HG03066 (cell line): ENCODE data around the gene RARRES2.
"Not testable (repeated sequence)": the region's sequence is repeated elsewhere in the genome, so short reads cannot be mapped to it uniquely, and the experiment has no call there.

Source experiments
- ATAC-seq: cut with Tn5 transposase; IDR thresholded peaks from one replicate; pipeline ENCODE4 v1.9.1; 2021; ENCODE audit warnings: low read depth; ENCODE audit not compliant: unreplicated experiment

Gene RARRES2

DNA sequence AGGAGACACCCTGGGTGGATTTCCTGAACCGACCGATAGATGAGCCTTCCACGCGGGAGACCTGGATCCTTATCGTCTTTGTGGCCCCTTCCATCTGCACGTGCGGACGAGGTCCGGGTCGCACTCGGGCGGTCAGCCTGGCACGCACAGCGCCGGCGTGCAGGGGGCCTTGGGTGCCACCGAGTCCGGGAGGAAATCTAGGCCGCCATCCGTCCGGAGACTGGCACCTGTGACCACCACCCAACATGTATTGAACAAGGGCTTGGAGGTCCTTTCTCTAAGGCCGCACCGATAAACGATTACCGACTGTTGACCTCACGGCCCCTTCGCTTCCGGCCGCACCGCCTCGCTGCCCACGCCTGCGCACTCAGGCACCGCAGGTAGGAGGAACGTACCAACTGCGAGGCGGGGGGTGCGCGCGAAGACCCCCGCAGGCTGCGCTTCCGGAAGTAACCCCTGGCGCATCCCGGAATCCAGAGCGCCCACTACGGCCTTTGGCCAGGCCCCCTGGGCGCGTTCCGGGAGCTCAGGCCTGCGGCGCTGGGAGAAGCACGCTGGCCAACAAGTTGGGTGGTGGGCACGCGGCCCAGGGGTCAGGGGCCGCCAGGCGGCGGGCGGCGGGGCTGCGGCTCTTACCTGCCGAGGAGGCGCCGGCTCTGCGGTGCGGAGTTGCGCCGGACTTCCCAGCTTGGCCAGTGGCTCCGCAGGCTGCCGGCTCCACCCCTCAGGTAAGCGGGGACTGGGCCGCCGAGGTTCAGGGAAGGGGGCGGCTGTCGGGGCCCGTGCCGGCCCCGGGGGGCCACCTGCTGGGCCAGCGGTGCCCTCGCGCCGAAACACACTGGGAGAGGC is 18.4 kb downstream of the RARRES2 start, which contains the start of the genes ACTR3C and LRRC61:
Gene ACTR3C, minus strand, starts transcription at position 713 of the 849 bp plus-strand sequence. CDS start 28,249 bp downstream, outside the sequence.
Gene LRRC61, plus strand, starts transcription at position 523 of the 849 bp plus-strand sequence. CDS start 13,507 bp downstream, outside the sequence.
- peak; percentile 67 for ATAC-seq

DNA sequence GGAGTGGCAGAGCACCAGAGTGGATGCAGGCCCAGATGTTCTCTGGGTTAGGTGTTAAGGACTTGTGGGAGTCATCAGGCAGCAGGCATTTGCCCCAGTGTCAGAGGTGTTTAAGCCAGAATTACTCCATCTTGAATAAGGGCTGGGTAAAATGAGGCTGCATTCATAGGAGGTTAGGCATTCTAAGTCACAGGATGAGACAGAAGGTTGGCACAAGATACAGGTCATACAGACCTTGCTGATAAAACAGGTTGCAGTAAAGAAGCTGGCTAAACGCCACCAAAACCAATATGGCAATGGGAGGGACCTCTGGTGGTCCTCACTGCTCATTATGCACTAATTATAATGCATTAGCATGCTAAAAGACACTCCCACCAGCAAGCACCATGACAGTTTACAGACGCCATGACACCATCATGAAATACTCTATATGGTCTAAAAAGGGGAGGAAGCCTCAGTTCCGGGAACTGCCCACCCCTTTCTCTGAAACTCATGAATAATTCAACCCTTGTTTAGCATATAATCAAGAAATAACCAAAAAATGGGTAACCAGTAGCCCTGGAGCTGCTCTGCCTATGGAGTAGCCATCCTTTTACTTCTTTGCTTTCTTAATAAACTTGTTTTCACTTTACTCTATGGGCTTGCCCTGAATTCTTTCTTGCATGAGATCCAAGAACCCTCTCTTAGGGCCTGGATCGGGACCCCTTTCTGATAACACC is 19.2 kb downstream of the RARRES2 start:
- ATAC-seq: no peak

DNA sequence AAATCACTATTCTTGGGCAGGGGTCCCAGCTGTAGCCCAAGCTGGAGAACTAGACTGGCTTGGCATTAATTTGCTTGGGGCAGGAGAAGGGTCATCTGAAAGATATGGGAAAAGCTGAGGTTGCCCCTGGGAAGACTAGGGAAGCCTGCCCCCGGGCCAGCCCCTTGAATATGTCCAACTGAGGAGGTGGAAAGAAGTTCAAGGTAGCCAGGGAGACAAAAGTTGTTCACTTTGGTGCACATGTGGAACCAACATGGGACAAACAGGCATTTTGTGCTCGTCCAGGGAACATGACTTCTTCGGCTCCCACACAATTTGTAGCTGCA is 19.7 kb downstream of the RARRES2 start:
- ATAC-seq: no peak

DNA sequence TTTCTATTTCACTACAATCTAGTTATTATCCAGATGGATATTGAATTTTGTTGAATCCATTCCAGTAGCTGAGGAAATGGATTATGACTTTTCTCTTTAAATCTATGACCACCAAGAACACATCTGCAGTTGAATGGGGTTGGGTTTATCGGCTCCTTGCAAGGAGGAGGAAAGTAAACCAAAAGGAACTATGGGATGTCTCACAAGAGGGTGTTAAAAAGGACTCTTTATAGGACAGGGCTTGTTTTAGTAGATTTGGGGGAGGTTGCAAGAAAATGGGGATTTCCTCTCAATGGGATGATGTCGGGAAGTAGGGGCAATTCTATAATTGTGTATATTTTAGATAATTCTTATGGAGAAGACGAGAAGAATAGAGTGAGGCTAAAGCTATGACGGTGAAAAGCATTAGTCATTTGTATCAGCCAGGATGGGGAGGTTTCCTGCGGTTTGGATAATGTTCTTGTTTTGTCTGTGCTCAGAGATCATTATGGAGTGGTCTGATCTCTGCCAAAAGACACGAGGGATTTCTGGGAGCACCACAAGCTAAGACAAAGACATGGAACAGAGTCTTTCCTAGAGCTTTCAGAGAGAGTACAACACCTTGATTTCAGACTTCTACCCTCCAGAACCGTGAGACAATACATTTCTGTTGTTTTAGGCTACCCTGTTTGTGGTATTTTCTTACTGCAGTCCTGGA is 23.5 kb downstream of the RARRES2 start:
- no peak for ATAC-seq

DNA sequence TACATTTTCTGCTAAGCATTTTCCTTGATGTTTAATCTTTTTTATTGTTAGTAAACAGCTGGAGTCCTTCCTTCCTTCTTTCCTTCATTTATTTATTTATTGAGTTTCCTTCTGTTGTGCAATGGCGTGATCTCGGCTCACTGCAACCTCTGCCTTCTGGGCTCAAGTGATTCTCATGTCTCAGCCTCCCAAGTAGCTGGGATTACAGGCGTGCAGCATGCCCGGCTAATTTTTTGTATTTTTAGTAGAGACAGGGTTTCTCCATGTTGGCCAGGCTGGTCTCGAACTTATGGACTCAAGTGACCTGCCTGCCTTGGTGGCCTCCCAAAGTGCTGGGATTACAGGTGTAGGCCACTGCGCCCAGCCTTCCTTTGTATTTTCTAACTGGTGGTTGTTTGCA is 24.4 kb downstream of the RARRES2 start:
- ATAC-seq: not testable (repeated sequence)

DNA sequence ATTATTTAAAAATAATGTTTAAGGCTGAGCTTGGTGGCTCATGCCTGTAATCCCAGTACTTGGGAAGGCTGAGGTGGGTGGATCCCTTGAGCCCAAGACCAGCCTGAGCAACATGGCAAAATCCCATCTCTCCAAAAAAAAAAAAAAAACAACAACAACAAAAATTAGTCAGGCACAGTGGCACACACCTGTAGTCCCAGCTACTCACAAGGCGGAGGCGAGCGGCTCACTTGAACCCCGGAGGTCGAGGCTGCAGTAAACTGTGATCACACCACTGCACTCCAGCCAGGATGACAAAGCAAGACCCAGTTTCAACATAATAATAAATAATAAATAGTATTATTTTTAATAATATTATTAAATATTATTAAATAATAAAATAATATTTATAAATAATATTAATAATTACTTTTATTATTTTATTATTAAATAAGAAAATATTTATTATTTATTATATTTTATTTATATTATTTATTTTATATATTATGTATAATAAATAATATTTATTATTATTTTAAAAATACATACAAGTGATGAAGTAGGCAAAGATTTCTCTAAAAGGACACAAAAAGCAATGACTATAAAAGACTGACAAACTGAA is 26.7 kb downstream of the RARRES2 start:
- ATAC-seq: no peak

DNA sequence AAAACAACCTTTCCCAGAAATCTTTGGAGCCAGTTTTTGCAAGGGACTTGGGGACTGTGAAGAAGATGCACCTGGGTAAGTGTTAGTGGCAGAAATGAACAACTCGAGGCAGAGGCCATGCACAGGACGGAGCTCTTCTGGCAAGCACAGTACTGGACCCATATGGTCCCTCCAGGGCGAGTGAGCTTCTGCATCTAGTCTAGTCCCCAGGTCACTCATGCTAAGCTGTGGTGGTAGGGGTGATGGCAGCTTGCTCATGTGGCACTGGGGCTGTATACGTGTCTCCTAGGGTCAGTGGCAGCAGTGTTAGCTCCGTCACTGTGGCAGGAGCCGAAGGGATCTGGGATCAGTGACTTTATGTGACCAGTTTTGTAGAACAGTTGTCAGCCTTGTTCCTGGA is 27.6 kb downstream of the RARRES2 start:
- ATAC-seq: no peak

DNA sequence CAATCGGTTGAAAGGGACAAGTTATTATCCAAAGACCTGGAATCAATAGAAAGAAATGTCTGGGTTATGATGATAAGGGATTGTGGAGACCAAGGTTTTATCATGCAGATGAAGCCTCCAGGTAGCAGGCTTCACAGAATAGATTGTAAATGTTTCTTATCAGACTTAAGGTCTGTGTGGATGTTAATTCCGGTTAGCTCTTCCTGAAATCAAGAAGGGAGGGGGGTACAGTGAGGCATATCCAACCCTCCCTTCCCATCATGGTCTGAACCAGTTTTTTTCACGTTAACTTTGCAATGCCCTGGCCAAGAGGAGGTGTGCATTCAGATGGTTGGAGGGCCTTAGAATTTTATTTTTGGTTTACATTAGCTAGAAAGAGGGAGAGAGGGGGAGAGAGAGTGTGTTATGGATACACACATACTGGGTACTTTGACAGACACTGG is 28.0 kb downstream of the RARRES2 start:
- ATAC-seq: no peak

DNA sequence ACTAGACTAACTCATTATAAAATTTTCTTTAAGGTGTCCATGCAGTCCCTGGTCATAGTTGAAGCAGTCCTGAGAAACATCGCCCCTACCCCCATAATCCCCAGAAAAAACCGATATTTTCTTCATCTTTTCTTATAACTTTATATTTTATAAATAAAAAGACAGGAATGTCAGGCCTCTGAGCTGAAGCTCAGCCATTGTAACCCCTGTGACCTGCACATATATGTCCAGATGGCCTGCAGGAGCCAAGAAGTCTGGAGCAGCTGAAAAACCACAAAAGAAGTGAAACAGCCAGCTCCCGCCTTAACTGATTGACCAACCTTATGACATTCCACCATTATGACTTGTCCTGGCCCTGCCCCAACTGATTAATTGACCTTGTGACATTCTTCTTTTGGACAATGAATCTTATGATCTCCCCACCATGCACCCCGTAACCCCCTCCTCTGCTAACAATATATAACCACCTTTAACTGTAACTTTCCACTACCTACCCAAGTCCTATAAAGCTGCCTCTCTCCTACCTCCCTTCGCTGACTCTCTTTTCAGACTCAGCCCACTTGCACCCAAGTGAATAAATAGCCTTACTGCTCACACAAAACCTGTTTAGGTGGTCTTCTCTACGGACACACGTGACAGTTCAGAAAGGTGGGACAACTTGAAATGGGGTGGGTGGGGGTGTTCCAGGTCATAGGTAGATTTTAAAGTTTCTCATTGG is 28.6 kb downstream of the RARRES2 start:
- ATAC-seq: not testable (repeated sequence)

DNA sequence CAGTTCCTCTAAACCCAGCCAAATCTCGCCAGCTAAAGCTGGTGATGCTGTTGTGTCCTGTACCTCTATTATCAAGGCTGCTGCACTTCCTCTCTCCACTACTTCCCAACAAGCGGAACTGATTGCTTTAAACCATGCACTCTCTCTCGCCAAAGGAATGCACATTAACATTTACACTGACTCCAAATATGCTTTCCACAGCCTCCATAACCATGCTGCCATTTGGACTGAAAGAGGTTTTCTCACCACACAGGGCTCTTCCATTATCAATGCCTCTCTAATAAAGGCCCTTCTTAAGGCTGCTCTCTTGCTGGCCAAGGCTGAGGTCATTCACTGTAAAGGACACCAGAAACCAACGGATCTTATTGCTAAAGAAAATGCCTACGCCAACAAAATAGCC is 29.7 kb downstream of the RARRES2 start:
- no peak for ATAC-seq

DNA sequence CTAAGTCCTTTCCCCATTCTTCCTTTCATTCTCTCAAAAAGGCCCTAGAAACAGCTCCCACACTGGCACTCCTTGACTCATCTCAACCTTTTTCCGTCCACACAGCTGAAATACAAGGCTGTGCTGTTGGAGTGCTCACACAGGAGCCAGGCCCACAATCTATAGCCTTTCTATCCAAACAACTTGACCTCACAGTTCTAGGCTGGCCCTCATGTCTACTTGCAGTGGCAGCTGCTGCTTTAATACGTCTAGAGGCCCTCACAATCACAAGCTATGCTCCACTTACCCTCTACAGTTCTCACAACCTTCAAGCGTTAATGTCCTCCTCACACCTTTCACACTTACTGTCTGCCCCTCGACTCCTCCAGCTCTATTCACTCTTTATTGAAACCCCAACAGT is 30.3 kb downstream of the RARRES2 start:
- ATAC-seq: no peak

DNA sequence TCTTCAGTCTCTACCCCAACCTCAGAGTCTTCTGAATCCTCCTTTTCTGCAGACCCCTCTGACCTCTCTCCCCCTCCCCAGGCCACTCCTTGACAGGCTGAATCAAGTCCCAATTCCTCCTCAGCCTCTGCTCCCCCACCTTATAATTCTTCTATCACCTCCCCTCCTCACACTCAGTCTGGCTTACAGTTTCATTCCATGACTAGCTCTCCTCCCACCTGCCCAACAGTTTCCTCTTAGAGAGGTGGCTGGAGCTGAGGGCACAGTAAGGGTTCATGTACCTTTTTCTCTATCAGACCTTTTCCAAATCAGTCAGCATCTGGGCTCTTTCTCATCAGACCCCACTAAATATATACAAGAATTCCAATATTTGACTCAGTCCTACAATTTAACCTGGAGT is 32.9 kb downstream of the RARRES2 start:
- no peak for ATAC-seq

DNA sequence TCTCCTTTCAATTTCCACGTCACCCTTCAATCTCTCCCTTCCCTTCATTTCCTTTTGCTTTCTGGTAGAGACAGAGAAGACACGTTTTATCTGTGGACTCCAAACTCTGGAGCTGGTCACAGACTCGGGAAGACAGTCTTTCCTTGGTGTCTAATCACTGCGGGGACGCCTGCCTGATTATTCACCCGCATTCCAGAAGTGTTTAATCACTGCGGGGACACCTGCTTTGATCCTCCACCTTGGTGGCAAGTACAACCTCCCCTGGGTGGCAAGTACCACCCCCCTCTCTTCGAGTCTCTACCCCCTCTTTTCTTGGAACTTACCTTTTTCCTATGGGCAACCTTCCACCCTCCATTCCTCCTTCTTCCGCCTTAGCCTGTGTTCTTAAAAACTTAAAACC is 33.5 kb downstream of the RARRES2 start:
- no peak for ATAC-seq

DNA sequence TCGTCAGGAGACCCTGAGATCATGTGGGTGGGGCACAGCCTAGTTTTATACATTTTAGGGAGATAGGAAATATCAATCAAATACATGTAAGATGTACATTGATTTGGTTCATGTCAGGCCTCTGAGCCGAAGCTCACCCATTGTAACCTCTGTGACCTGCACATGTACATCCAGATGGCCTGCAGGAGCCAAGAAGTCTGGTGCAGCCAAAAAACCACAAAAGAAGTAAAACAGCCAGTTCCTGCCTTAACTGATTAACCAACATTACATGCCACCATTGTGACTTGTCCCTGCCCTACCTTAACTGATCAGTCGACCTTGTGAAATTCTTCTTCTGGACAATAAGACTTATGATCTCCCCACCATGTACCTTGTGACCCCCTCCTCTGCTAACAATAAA is 34.3 kb downstream of the RARRES2 start:
- no peak for ATAC-seq

DNA sequence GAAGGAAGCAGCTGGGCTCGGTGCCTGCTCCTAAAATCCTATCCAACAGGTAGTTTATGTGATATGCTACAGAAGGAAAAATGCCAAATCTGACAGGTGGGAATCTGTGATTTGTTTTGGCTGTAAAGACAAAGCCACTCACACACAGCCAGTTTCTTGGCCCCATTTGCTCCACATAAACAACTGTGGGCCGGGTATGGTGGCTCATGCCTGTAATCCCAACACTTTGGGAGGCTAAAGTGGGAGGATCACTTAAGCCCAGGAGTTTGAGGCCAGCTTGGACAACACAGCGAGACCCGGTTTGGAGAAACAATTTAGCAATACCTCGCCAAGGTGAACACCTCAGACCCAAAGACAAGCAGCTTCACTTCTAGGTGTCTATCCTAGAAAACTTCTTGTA is 35.1 kb downstream of the RARRES2 start:
- not testable (repeated sequence) for ATAC-seq

DNA sequence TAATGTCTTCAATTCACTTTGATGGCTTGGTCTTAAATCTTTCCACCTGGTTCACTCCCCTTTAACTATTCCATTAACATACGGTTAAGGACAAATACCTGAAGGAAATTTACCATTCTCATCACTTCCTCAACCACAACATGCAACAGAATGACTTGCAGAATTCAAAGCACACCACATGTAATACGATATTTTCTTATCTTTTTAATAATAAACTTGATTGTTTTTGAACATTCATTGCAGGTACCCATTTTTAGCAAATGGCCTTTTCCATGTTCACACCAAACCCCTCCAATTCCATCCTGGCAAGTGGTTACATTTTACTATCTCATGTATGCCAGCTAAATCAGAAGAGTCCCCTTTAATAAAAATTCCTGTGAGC is 35.5 kb downstream of the RARRES2 start:
- not testable (repeated sequence) for ATAC-seq

DNA sequence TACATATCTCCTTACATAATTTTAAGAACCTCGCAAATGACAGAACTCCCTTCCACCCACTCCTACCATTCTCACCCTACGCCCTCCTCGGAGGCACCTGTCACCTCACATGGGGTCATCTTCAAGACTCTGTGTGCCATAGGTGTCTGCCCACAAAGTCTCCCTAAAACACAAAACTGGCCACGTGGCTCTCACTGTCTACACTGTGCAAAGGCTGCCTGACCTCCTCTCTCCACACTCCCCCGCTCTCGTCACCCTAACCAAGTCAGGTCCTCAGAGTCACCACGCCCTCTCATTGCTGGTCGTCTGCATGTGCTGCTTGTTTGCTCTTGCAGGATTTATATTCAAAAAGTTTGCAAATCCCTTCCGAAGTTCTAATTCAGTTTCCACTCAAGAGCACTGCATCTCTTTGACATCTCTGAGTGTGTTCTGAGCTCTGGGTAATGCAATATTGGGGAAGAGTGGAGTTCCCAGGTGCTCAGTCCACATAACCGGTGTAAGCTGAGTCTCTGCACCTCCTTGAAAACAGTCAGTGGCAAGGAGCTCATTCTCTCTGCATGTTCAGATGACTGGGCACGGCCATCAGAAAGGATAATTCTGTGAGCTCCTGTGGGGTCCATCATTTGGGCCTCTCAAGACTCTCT is 36.0 kb downstream of the RARRES2 start:
- ATAC-seq: not testable (repeated sequence)

DNA sequence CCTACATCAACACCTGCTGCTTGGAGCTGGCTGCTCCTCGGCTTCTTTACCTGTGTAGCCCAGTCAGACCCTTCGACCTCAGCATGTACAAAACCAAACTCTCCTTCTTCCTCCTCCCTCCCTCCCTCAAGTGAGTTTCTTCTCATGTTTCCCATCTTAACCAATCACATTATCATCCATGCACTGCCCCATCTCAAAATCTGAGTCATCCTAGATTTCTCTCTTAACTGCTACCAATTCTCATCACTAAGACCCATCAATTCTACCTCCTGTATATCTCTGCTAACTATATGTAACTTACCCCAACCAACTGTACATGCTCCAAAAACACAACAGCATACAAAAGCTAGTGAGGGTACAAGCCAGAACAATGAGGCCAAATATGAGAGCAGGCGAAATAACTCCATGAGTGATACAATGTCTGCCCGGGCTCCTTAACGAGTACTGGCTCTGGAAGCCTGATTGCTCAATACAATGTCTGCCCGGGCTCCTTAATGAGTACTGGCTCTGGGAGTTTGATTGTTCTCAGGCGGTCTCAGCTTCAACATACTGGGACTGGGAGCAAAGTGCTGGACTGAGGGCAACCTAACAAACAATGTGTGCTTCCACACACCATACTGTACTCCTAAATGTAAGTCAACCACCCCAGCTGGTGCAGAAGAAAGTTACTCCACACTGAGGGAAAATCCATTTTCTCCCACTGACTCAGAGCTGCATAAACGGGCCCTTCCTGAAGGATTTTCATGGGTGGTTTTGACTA is 36.8 kb downstream of the RARRES2 start:
- not testable (repeated sequence) for ATAC-seq

DNA sequence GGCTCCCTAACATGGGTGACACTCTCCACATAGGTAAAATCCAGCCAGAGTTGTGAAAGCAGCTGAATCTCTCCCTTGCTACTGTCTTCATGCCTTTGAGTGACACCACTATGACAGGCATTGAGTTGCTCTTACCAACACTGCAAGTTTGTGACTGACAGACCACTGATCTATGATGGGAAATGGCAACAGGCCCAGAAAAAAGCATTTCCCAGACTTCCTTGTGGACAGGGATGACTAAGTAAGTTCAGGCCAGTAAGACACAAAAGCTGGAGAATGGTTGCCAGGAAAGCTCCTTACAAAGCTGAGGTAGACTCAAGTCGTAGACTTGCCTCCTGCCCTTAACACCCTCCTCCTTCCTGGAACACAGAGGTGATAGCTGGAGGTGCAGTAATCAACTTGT is 38.5 kb downstream of the RARRES2 start:
- ATAC-seq: not testable (repeated sequence)
